Epidermal melanocyte (primary cell): ENCODE results near the gene ZNF674.
"Not testable (repeated sequence)": the region's sequence is repeated elsewhere in the genome, so short reads cannot be mapped to it uniquely, and the experiment has no call there.

Experiments used
- DNase-seq: peaks from one replicate; pipeline ENCODE4 v3.0.0; 2011; ENCODE audit warnings: low spot score; ENCODE audit not compliant: insufficient read length

ZNF674 gene

DNA sequence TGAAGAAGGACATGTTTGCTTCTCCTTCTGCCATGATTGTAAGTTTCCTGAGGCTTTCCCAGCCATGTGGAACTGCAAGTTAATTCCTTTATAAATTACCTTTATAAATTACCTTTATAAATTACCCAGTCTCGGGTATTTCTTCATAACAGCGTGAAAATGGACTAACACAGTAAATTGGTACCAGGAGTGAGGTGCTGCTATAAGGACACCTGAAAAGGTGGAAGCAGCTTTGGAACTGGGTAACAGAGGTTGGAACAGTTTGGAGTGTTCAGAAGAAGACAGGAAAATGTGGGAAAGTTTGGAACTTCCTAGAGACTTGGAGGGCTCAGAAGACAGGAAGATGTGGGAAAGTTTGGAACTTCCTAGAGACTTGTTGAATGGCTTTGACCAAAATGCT, 66.6 kb downstream of the ZNF674 start:
- not testable (repeated sequence) for DNase-seq

DNA sequence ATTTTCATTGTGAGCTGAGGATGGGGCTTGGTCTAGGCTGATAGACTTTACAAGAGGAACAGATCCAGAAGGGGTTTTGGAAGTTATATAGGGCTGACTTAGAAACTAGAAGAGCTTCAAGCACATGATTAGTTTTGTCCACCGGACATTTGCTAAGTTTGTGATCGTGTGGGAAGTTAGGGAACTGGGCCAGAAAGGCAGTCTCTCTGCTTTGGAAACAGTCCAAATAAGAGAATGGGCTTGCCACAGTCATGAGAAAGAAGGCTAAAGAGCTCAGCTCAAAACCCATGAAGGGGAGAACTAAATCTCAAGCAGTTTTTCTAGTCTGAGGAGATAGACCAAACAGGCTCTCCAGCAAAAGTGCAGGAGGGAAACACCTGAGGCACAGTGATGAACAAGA, 67.8 kb downstream of the ZNF674 start:
- no peak for DNase-seq

DNA sequence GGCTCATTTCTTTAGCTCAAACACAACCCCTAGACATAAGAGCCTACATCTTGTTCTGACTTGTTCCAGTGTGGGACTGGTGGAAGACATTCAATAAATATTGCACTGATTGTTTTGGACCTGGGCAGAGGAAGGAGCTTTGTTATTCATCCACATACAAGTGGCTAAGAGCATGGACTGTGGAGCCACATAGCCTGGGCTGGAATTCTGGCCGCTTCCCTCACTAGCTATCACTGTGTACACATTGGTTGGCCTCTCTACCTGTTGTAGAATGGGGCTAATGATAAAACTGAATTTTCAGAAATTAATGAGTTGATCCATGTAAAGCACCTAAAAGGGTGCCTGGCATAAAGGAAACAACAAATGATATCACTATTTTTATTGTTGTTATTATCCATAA, 80.0 kb downstream of the ZNF674 start:
- DNase-seq, result no peak

DNA sequence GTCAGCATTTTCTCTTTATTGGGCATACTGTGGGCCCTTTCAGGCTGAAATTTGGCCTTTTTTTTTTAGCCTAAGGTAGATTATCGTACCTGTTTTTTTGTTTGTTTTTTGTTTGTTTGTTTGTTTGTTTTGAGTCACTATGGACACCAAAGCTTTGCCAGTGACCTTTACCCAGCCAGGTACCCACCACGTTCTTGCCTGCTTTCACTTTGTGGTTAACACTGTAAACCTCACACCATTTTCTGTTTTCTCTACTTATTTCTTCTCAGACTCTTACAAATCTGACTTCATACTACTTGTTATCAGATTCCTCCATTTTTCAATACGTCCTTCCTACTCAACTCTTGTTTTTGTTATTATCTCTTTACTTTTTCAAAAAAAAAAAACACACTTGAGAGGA, 81.5 kb downstream of the ZNF674 start:
- no peak for DNase-seq

DNA sequence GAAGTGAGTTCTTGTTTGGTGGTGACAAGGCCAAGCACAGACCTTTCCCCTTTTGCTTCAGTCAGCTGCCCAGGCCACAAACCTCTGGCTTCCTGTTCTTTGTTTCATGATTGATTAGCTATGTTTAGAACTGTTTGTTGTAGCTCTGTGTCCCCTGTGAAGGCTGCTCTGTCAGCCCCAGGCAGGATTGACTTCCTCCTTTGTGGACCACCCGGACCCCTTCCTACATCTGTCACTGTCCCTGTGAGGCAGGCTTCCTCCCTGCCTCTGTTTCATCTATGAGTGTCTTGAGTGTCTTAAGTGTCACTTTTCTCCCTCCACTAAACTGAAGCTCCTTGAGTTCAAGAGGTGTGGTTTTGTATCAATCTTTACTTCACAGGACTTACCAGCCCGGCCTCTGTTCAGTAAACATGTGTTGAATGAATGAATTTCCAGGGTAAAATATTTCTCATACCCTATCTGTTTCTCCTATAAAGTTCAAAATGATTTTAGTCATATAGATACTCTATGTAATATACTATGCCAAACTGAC, 83.5 kb downstream of the ZNF674 start:
- DNase-seq, result no peak

DNA sequence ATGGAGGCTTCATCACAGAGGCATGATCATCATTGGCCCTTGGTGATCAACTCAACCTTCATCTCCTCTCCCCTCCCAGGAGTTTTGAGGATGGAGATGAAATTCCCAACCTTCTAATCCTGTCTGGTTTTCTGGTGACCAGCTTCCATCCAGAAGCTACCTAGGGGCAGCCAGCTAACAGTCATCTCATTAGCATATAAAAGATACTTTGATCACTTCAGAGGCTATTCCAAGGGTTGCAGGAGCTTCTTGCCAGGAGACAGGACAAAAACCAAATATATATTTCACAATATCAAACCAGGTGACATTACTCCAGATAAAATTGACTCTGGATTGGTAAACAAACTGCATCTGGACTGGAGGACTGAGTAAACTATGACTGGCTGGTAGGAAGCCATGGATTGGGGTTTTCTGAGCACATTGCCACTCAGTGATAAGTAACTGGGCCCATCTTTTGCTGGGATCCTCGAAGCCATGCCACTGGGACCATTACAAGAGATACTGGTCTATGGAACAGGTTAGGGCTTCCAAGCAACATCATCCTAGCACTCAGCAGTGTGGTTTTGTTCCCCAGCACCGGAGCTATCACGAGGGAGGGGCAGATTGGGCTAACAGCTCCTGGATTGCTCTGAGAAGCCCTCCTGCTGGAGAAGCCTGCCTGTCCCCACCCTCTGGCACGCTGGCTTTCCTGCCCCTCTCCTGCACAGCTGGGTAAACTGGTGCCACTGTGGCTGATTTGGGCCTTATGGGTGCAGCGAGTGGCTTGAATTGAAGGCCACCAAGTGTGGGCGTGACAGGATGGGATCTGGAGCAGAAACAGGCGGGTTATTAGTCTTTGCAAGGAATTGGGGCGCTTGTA, 84.2 kb downstream of the ZNF674 start:
- DNase-seq, result not testable (repeated sequence)

DNA sequence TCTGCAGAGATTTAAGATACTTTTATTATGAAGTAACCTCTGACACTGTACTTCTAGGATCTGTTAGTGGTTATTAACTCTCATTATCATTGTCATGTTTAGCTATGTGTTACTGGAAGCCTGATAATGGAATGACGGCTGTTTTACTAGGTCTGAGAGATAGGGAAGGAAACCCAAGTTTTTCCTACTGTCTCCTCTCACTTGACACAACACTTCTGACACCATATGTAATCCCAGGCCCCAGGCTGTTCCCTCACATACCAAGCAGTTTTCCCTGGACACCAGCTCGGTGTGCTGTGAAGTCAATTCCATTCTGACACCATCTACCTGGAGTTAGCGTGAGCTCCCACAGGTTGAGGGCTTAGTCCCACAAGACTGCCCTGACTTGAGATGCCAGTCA, 85.6 kb downstream of the ZNF674 start:
- DNase-seq, result no peak

DNA sequence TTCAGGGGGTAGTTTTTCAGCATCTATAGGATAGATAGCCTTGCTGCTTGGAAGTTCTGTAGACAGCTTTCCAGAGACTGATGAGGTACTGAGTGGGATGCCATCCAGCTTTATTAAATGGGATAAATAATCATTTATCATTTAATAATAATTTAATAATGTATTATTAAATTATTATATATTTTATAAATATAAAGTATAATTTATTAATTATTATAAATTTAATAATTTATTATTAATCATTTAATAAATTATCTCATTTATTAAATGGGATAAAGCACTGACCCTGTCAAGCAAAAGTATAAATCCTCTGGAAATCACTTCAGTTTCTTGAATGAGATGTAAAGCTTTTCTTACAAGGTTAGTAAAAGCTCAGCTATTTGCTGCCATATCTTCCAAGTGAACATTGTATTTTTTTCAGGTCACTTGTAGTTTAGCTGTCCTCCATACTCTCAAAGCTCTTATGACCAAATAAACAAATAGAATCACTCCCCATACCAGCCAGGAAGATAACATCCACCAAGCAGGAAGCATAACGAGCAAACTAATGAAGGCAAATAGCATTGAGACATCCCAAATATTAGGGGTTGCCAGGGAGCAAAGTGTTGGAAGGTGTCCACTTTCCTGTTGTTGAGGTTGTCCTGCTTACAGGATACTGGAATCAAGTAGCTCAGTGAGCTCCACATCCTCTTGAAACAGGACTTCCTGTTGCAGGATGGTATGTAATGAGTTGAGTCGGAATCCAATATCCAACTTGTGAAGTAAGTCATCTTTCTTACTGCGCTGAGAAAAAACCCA, 88.9 kb downstream of the ZNF674 start:
- no peak for DNase-seq
